ENCODE results near the gene SCP2. TPM values are rescaled to one million over a fixed set of nuclear protein-coding genes. Genes with fewer than 3 reads are reported as not detected.

The SCP2 gene
- total RNA-seq, 1 experiment from 2014 or later = 56.4 TPM

GRCh38 chr1:53087332-53088285 lies 160.5 kb downstream of the SCP2 start (continued):
- TF ChIP-seq NFATC4 (CRISPR knock-in tag; IDR thresholded peaks at IDR 0.05) (no peak), ARID4B (CRISPR knock-in tag; IDR thresholded peaks at IDR 0.05; ENCODE audit: borderline replicate concordance) (no peak), TCF7 (CRISPR knock-in tag; IDR thresholded peaks at IDR 0.05; ENCODE audit: low read depth) (no peak), TP53 (CRISPR knock-in tag; IDR thresholded peaks at IDR 0.05) (no peak), KAT7 (CRISPR knock-in tag; IDR thresholded peaks at IDR 0.05; ENCODE audit: borderline replicate concordance) (no peak), SMAD4 (CRISPR knock-in tag; IDR thresholded peaks at IDR 0.05) (no peak)

GRCh38 chr1:53088616-53089300 lies 161.7 kb downstream of the SCP2 start:
- ChIA-PET POLR2A (no interaction called here), CTCF (interaction anchor here (0.5 to 2.1 kb wide), 8 partner anchors 15 to 147 kb away, joined by 3 to 7 read pairs (median 4); no protein-coding TSS in a partner anchor)
- Mint-ChIP-seq H3K9me3 (no peaks in the 10 kb centered on the region), H3K36me3 (no peaks in the 10 kb centered on the region), H3K4me3 (no peak overlapping the region), H3K4me1 (no peaks in the 10 kb centered on the region), H3K27me3 (ENCODE audit: low read depth) (no peaks in the 10 kb centered on the region; the same call in 1 of the 2 replicates), H3K27ac (no peak overlapping the region)
- DNase-seq (ENCODE audit: low spot score) (no peak), ATAC-seq (no peak)
- TF ChIP-seq MXD4 (CRISPR knock-in tag; IDR thresholded peaks at IDR 0.05; ENCODE audit: borderline replicate concordance) = no peak
- no peak for TF ChIP-seq HMGA2 (CRISPR knock-in tag; IDR thresholded peaks at IDR 0.05)
- no peak for TF ChIP-seq NFYB (CRISPR knock-in tag; conservative IDR thresholded peaks at IDR 0.05; ENCODE audit: low read depth)
- TF ChIP-seq CTCF (IDR thresholded peaks at IDR 0.05) = no peak
- no peak for TF ChIP-seq CBFB (CRISPR knock-in tag; IDR thresholded peaks at IDR 0.05; ENCODE audit: low read depth)
- no peak for TF ChIP-seq ZBTB43 (CRISPR knock-in tag; IDR thresholded peaks at IDR 0.05)

GRCh38 chr1:53089478-53090226 lies 162.6 kb downstream of the SCP2 start:
- Mint-ChIP-seq H3K36me3 (no peaks in the 10 kb centered on the region), H3K4me3 (no peak overlapping the region), H3K4me1 (no peaks in the 10 kb centered on the region), H3K27me3 (ENCODE audit: low read depth) (no peaks in the 10 kb centered on the region; the same call in 1 of the 2 replicates), H3K27ac (no peak overlapping the region), H3K9me3 (no peaks in the 10 kb centered on the region)
- DNase-seq (ENCODE audit: low spot score) (no peak), ATAC-seq (no peak)
- POLR2A ChIA-PET = no interaction called here
- TF ChIP-seq FOXK1 (CRISPR knock-in tag; IDR thresholded peaks at IDR 0.05) = 0 out of 2 replicates have a peak, but pooled peaks have one; percentile 19
- TF ChIP-seq GABPB1 (CRISPR knock-in tag; IDR thresholded peaks at IDR 0.05) = peak; percentile 81
- no peak for TF ChIP-seq ZNF317 (CRISPR knock-in tag; IDR thresholded peaks at IDR 0.05; ENCODE audit: borderline replicate concordance, low read depth)
- CTCF ChIA-PET = interaction anchor here (0.9 kb wide), 1 partner anchor 71 kb away, joined by 3 read pairs; no protein-coding TSS in a partner anchor
